Measurements from ENCODE around the gene ANO2. TPM values are rescaled to one million over a fixed set of nuclear protein-coding genes. Genes with fewer than 3 reads are reported as not detected.

The ANO2 gene
- total RNA-seq, 2 donors from 2014 or later, result 6.7 to 18.5 TPM

DNA sequence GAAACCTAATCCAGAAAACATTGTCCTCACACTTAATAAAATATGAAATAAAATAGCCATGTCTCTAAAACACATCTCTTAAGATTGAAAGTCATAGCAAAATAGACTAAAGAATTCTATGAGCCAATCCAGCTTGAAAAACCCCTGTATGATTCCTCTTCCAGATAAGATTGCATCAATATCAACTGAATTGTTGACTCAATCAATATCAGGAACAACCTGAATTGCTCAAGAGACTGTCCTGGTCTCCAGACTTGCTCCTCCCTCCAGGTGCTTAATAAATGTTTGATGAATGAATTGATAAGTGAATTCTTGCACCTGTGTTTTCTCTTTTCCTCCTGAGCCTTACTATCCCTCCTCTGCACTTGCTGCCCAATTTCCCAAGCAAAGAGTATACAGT is 351.1 kb downstream of the ANO2 start:
- TF ChIP-seq, protein P1, sequence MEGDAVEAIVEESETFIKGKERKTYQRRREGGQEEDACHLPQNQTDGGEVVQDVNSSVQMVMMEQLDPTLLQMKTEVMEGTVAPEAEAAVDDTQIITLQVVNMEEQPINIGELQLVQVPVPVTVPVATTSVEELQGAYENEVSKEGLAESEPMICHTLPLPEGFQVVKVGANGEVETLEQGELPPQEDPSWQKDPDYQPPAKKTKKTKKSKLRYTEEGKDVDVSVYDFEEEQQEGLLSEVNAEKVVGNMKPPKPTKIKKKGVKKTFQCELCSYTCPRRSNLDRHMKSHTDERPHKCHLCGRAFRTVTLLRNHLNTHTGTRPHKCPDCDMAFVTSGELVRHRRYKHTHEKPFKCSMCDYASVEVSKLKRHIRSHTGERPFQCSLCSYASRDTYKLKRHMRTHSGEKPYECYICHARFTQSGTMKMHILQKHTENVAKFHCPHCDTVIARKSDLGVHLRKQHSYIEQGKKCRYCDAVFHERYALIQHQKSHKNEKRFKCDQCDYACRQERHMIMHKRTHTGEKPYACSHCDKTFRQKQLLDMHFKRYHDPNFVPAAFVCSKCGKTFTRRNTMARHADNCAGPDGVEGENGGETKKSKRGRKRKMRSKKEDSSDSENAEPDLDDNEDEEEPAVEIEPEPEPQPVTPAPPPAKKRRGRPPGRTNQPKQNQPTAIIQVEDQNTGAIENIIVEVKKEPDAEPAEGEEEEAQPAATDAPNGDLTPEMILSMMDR (IDR thresholded peaks at IDR 0.05), result no peak
- DNase-seq (ENCODE audit: low spot score) (no peak), ATAC-seq (ENCODE audit: insufficient number of reproducible peaks, low FRiP score, low read depth) (no peak)
- no peak overlapping the region for H3K4me3 ChIP-seq
- no peak overlapping the region for H3K27ac ChIP-seq
- no peaks in the 10 kb centered on the region for H3K27me3 ChIP-seq (replicated peaks; ENCODE audit: insufficient read depth)
- no peaks in the 10 kb centered on the region for H3K9me3 ChIP-seq
- no peaks in the 10 kb centered on the region for H3K36me3 ChIP-seq
- H3K4me1 ChIP-seq (ENCODE audit: control insufficient read depth in 1 of 2, low read depth in 2 of 2), result no peaks in the 10 kb centered on the region

DNA sequence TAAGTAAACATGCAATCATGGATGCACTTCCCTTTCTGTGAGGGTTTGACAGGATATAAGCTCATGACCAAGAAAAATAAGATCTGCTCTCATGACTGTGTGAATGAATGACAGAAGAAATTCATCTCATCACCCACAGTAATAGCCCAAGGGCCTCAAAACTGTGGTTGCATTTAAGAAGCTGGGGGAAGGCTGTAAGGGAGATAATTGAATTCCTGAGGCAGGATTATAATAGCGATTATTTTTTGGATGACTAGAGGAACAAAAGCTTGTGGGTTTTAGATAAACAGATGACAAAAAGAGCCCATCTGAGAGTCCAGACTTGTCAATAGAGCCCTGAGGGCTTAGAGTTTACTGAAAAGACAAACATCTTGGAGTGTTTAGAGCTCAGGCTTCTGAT is 352.0 kb downstream of the ANO2 start:
- Histone ChIP-seq H3K27me3 (replicated peaks; ENCODE audit: insufficient read depth) (no peaks in the 10 kb centered on the region), H3K27ac (no peak overlapping the region), H3K36me3 (no peaks in the 10 kb centered on the region), H3K4me3 (no peak overlapping the region), H3K9me3 (no peaks in the 10 kb centered on the region), H3K4me1 (ENCODE audit: control insufficient read depth in 1 of 2, low read depth in 2 of 2) (no peaks in the 10 kb centered on the region)
- no peak for DNase-seq (ENCODE audit: low spot score)
- ATAC-seq (ENCODE audit: insufficient number of reproducible peaks, low FRiP score, low read depth), result no peak
- TF ChIP-seq, protein P1 (IDR thresholded peaks at IDR 0.05), result no peak

DNA sequence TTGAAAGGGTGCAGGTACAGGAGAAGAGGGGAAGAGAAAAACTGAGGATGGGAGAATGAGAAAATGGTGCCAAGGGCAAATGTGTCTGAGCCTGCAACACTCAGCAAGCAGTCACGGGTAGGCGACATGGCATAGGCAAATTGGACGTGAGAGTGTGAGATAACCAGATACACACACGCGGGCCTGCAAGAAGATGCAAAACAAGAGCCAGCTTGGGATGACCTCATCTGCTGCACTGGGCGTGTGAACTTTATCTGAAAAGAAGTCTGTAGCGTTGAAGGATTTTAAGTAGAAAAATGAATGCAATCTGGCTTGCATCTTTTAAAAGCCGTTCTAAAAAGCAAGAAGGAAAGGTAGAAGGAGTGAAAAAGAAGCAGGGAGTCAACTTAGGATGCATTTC is 352.7 kb downstream of the ANO2 start:
- no peak overlapping the region for H3K4me3 ChIP-seq
- H3K27me3 ChIP-seq (replicated peaks; ENCODE audit: insufficient read depth), result no peaks in the 10 kb centered on the region
- TF ChIP-seq, protein P1 (IDR thresholded peaks at IDR 0.05), result no peak
- DNase-seq (ENCODE audit: low spot score), result no peak
- H3K9me3 ChIP-seq, result no peaks in the 10 kb centered on the region
- H3K27ac ChIP-seq, result no peak overlapping the region
- no peaks in the 10 kb centered on the region for H3K36me3 ChIP-seq
- ATAC-seq (ENCODE audit: insufficient number of reproducible peaks, low FRiP score, low read depth), result no peak
- no peaks in the 10 kb centered on the region for H3K4me1 ChIP-seq (ENCODE audit: control insufficient read depth in 1 of 2, low read depth in 2 of 2)

DNA sequence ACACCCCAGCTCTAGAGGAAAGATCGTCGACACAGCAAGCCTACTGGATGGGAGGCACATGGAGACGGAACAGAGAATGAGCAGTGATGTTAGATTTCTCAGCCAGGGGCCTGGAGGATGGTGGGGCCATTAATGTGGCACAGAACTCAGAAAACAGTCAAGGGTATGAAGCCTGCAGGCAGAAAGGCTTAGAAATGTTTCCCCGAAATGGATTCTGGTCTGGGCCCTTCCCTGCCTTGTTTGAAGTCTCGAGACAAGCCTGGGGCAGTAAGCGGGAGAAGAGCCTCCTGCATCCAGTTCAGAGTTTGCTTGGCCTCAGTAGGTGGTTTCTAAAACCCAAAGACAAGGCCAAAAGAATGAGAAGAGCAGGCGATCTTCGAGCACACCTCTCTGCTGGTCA is 354.7 kb downstream of the ANO2 start:
- ATAC-seq (ENCODE audit: insufficient number of reproducible peaks, low FRiP score, low read depth), result no peak
- TF ChIP-seq, protein P1 (IDR thresholded peaks at IDR 0.05), result no peak

DNA sequence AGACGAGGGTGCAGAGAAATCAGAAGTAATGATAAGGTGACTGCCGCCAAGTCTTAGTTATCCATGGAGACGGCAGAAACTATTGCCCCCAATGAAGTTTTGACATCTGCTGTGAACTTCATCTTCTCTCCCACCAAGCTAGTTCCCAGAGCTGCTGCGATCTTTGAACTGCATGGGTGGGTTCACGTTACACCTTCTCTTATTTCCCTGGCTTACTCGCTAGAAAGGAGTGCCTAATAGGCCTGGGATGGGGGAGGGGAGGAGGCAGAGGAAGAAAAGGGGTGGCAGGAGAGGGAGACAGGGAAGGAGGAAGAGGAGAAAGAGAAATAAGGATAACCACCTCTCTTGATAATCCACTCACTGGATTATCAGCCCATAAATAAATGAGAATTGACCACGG is 356.0 kb downstream of the ANO2 start:
- no peak overlapping the region for H3K4me3 ChIP-seq
- no peaks in the 10 kb centered on the region for H3K9me3 ChIP-seq
- H3K27me3 ChIP-seq (replicated peaks; ENCODE audit: insufficient read depth), result no peaks in the 10 kb centered on the region
- ATAC-seq (ENCODE audit: insufficient number of reproducible peaks, low FRiP score, low read depth) (no peak), DNase-seq (ENCODE audit: low spot score) (no peak)
- H3K4me1 ChIP-seq (ENCODE audit: control insufficient read depth in 1 of 2, low read depth in 2 of 2), result no peaks in the 10 kb centered on the region
- TF ChIP-seq, protein P1 (IDR thresholded peaks at IDR 0.05), result no peak
- H3K36me3 ChIP-seq, result no peaks in the 10 kb centered on the region
- no peak overlapping the region for H3K27ac ChIP-seq

More for the DNA sequence above, 354.7 kb downstream of the ANO2 start:
- Histone ChIP-seq H3K27ac (no peak overlapping the region), H3K4me3 (no peak overlapping the region), H3K27me3 (replicated peaks; ENCODE audit: insufficient read depth) (no peaks in the 10 kb centered on the region), H3K36me3 (no peaks in the 10 kb centered on the region), H3K9me3 (no peaks in the 10 kb centered on the region), H3K4me1 (ENCODE audit: control insufficient read depth in 1 of 2, low read depth in 2 of 2) (no peaks in the 10 kb centered on the region)
- DNase-seq (ENCODE audit: low spot score), result no peak

Data from thoracic aorta (tissue), 2 donors.